ENCODE data around the gene PITPNM3.
"Not testable (repeated sequence)": the region's sequence is repeated elsewhere in the genome, so short reads cannot be mapped to it uniquely, and the experiment has no call there.

Gene PITPNM3

GRCh38 chr17:6578491-6578890 is 22.1 kb upstream of the PITPNM3 start:
- DNase-seq (ENCODE audit: low read depth, low spot score): no peak

GRCh38 chr17:6577686-6578263 is 21.4 kb upstream of the PITPNM3 start:
- Histone ChIP-seq H3K27ac (no peak overlapping the region), H3K9me3 (ENCODE audit: low read depth, low read length) (no peaks in the 10 kb centered on the region), H3K36me3 (ENCODE audit: insufficient read depth, low read length) (peaks cover 40% of the 10 kb centered on the region), H3K9ac (ENCODE audit: insufficient read length) (no peak overlapping the region), H3K4me3 (no peak overlapping the region)
- TF ChIP-seq POLR2AphosphoS5 (IDR thresholded peaks at IDR 0.05; ENCODE audit: borderline replicate concordance, low read depth, low read length) (no peak), FOXP2 (optimal IDR thresholded peaks at IDR 0.05; ENCODE audit: control extremely low read depth, extremely low read length, insufficient read depth) (no peak), EZH2 (IDR thresholded peaks at IDR 0.05) (no peak)
- no peak for DNase-seq (ENCODE audit: low read depth, low spot score)

More at GRCh38 chr17:6578491-6578890, 22.1 kb upstream of the PITPNM3 start:
- Histone ChIP-seq H3K27ac (no peak overlapping the region), H3K9ac (ENCODE audit: insufficient read length) (no peak overlapping the region), H3K36me3 (ENCODE audit: insufficient read depth, low read length) (peaks cover 47% of the 10 kb centered on the region), H3K9me3 (ENCODE audit: low read depth, low read length) (no peaks in the 10 kb centered on the region), H3K4me3 (no peak overlapping the region)
- TF ChIP-seq FOXP2 (optimal IDR thresholded peaks at IDR 0.05; ENCODE audit: control extremely low read depth, extremely low read length, insufficient read depth) (no peak), EZH2 (IDR thresholded peaks at IDR 0.05) (no peak), POLR2AphosphoS5 (IDR thresholded peaks at IDR 0.05; ENCODE audit: borderline replicate concordance, low read depth, low read length) (no peak)

- H3K36me3 ChIP-seq (ENCODE audit: insufficient read depth, low read length): peaks cover 25% of the 10 kb centered on the region; the same call in 1 of the 2 replicates
- no peaks in the 10 kb centered on the region for H3K9me3 ChIP-seq (ENCODE audit: low read depth, low read length)
- TF ChIP-seq POLR2AphosphoS5 (IDR thresholded peaks at IDR 0.05; ENCODE audit: borderline replicate concordance, low read depth, low read length): no peak
- no peak for TF ChIP-seq EZH2 (IDR thresholded peaks at IDR 0.05)
- H3K27ac ChIP-seq: no peak overlapping the region
- no peak overlapping the region for H3K9ac ChIP-seq (ENCODE audit: insufficient read length)
- no peak overlapping the region for H3K4me3 ChIP-seq
- DNase-seq (ENCODE audit: low read depth, low spot score): no peak
These were observed 19.9 kb upstream of the PITPNM3 start for GRCh38 chr17:6576038-6576785.

- TF ChIP-seq POLR2AphosphoS5 (IDR thresholded peaks at IDR 0.05; ENCODE audit: borderline replicate concordance, low read depth, low read length) (no peak), FOXP2 (optimal IDR thresholded peaks at IDR 0.05; ENCODE audit: control extremely low read depth, extremely low read length, insufficient read depth) (no peak), EZH2 (IDR thresholded peaks at IDR 0.05) (no peak)
- Histone ChIP-seq H3K9ac (ENCODE audit: insufficient read length) (no peak overlapping the region), H3K4me3 (no peak overlapping the region)
These were observed 19.2 kb upstream of the PITPNM3 start for GRCh38 chr17:6575596-6575988.

GRCh38 chr17:6574687-6575595 is 18.6 kb upstream of the PITPNM3 start:
- Histone ChIP-seq H3K9me3 (ENCODE audit: low read depth, low read length) (no peaks in the 10 kb centered on the region), H3K27ac (no peak overlapping the region; the same call in 1 of the 2 replicates), H3K4me3 (no peak overlapping the region), H3K36me3 (ENCODE audit: insufficient read depth, low read length) (peaks cover 22% of the 10 kb centered on the region; the same call in 1 of the 2 replicates), H3K9ac (ENCODE audit: insufficient read length) (no peak overlapping the region)
- no peak for TF ChIP-seq POLR2AphosphoS5 (IDR thresholded peaks at IDR 0.05; ENCODE audit: borderline replicate concordance, low read depth, low read length)
- TF ChIP-seq EZH2 (IDR thresholded peaks at IDR 0.05): no peak
- TF ChIP-seq FOXP2 (optimal IDR thresholded peaks at IDR 0.05; ENCODE audit: control extremely low read depth, extremely low read length, insufficient read depth): no peak
- no peak for DNase-seq (ENCODE audit: low read depth, low spot score)

More at GRCh38 chr17:6575596-6575988, 19.2 kb upstream of the PITPNM3 start:
- H3K9me3 ChIP-seq (ENCODE audit: low read depth, low read length): no peaks in the 10 kb centered on the region
- H3K27ac ChIP-seq: no peak overlapping the region; the same call in 1 of the 2 replicates
- no peak for DNase-seq (ENCODE audit: low read depth, low spot score)
- peaks cover 22% of the 10 kb centered on the region; the same call in 1 of the 2 replicates for H3K36me3 ChIP-seq (ENCODE audit: insufficient read depth, low read length)

GRCh38 chr17:6573982-6574686 is 17.8 kb upstream of the PITPNM3 start:
- TF ChIP-seq FOXP2 (optimal IDR thresholded peaks at IDR 0.05; ENCODE audit: control extremely low read depth, extremely low read length, insufficient read depth) (no peak), EZH2 (IDR thresholded peaks at IDR 0.05) (no peak), POLR2AphosphoS5 (IDR thresholded peaks at IDR 0.05; ENCODE audit: borderline replicate concordance, low read depth, low read length) (no peak)
- Histone ChIP-seq H3K4me3 (no peak overlapping the region), H3K27ac (no peak overlapping the region), H3K36me3 (ENCODE audit: insufficient read depth, low read length) (peaks cover 18% of the 10 kb centered on the region; the same call in 1 of the 2 replicates), H3K9me3 (ENCODE audit: low read depth, low read length) (no peaks in the 10 kb centered on the region), H3K9ac (ENCODE audit: insufficient read length) (no peak overlapping the region)
- DNase-seq (ENCODE audit: low read depth, low spot score): no peak

- not testable (repeated sequence) for H3K9ac ChIP-seq (ENCODE audit: insufficient read length); H3K4me3 ChIP-seq; H3K9me3 ChIP-seq (ENCODE audit: low read depth, low read length); H3K27ac ChIP-seq; DNase-seq (ENCODE audit: low read depth, low spot score)
- H3K36me3 ChIP-seq (ENCODE audit: insufficient read depth, low read length): peaks cover 11% of the 10 kb centered on the region; the same call in 1 of the 2 replicates
These were observed 17.1 kb upstream of the PITPNM3 start for GRCh38 chr17:6573495-6573894.
